ENCODE results near the gene FST.
A peak's percentile ranks its signal among the peaks of the same experiment; 100 is the strongest.

Gene FST

GRCh38 chr5:53475320-53475719, 5.1 kb upstream of the FST start:
- DNase-seq: no peak

- DNase-seq: no peak
Measured at GRCh38 chr5:53476019-53476418, 4.4 kb upstream of the FST start.

DNA sequence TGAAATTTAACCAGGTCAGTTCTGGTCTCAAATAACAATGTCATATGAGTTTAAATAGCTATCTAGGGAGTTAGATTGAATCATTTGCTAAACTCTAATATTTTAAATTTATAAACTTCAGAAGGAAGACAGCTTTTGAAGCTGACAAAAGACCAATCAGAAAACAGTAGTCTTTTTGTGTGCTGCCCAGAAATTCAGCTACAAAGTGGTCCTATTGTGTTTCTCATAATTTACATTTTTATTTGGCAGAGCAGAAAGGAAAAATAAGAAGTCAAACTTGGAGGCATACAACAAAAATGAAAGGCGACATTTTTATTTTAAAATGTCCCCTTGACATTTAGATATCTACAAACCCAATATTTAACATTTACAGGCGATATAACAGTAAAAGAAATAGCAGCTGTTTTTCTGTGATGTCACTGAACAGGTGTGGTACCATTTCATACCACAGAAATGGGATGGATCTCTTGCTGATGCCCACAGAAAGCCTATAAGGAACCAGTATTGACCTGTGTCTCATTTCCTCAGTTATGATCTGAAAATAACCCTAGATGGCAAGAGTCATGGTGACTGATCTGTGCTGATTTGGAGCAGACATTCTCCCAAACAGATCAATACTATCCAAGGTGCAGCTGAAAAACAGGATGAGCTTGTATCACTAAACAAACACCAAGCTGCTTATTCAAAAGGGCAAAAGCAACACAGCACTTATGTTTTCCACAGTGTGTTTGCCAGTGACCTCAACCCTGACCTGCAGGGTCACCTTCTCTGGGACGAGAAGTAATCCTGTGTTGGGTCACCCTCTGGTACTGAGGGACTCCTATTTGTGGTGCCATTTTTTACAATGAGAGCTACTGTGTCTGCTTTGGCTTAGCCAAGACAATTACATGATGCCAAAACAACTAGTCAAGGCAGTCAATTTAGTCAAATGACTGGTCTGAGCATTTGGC, 3.6 kb upstream of the FST start:
- no peak for DNase-seq

DNA sequence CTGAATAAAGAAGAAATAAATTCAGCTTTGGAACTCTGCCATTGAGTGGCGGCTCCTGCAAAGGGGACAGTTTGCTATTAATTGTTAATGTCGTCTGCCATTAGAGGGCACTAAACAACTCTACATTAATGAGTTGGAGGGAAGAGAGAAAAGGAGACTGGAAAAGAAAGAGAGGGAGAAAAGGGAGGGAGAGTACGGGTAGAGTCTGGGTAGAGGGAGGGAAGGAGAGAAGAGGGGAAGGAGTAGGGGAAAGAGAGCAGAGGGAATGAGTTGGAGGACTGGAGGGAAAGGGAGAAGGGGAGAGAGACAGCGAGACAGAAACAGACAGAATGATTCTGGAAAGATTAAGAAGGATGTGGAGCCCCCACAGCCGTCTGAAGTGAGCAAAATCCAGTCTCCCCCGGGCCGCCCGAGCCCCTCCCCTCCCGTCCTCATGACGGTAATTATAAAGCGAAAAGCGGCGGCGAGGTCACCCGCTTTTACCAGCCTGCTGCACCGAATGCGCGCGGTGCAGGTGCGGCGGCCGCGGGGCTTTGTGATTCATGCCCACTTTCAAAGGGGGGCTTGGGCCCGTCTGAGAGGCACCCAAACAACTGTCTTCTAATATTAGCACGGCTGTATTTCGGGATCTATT, 1.9 kb upstream of the FST start:
- peak; percentile 60 for DNase-seq

GRCh38 chr5:53479045-53479589, 1.3 kb upstream of the FST start:
- DNase-seq: no peak

GRCh38 chr5:53479590-53480415, 626 bp upstream of the FST start:
- DNase-seq: peak; percentile 7

DNA sequence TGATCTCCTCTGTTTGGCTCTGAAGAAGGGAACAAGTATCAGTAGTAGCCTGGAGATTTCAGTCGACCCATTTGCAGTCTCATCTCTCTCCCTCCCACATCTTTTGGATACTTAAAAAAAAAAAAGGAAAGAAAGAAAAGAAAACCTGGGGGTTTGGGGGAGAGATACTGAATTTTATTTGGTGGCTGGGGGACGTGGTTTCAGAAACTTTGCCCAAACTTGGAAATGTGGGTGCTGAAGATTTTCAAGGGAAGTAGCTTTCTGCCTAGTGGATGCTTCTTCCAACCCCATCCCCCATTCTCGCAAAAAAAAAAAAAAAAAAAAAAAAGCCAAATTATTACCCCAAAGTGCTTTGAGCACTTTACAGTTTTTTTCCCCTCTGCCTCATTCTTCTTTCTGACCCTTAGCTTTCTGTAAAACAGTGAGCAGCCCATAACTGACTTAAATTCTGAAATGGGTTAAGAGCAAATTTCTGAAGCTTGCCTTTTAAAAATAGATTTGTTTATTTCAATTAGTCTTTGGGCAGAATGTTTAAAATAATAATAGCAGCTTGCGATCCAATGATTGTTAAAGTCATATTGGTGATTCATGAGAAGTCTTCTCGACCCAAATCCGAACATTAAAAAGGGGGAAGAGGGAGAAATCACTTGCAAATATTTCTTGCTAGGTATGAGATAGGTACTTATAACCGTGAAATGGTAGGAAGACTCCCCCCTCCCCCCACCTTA, 894 bp downstream of the FST start:
- no peak for DNase-seq

DNA sequence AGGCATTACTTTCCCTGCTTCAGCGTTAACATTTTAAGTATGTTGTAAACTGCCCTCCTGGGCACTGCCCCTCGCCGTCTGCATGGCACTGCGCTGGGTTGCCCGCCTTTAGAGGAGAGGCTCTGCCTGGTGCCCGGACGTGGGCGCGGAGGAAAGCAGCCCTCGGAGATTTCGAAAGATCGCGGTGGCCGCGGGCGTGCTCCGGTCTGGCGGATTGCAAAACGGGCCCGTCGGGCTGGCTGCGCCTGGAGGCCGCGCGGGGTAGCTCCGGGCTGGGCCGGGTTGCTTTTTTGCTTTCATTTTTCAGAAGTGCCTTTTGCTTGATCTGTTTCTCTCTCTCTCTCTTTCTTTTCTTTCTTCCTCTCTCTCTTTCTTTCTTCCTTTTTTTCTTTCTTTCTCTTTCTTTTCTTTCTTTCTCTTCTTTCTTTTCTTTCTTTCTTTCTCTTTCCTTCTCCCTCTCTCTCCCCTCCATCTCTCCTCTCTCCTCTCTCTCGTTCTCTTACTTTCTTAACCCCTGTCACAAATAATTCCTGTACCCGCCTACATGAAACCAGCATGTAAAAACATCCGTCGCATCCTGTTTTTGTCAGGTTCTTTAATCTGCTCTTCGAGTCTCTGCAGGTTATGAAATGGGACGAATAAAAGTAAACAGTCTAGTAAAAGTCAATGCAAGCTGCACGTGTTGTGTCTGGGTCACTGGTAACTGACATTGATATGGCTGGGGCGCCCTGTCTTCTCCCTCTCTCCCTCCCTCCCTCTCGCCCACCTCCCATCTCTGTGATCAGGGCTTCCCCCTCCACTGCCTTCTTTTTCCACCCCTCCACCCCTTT, 1.7 kb downstream of the FST start:
- DNase-seq: peak; percentile 76

DNA sequence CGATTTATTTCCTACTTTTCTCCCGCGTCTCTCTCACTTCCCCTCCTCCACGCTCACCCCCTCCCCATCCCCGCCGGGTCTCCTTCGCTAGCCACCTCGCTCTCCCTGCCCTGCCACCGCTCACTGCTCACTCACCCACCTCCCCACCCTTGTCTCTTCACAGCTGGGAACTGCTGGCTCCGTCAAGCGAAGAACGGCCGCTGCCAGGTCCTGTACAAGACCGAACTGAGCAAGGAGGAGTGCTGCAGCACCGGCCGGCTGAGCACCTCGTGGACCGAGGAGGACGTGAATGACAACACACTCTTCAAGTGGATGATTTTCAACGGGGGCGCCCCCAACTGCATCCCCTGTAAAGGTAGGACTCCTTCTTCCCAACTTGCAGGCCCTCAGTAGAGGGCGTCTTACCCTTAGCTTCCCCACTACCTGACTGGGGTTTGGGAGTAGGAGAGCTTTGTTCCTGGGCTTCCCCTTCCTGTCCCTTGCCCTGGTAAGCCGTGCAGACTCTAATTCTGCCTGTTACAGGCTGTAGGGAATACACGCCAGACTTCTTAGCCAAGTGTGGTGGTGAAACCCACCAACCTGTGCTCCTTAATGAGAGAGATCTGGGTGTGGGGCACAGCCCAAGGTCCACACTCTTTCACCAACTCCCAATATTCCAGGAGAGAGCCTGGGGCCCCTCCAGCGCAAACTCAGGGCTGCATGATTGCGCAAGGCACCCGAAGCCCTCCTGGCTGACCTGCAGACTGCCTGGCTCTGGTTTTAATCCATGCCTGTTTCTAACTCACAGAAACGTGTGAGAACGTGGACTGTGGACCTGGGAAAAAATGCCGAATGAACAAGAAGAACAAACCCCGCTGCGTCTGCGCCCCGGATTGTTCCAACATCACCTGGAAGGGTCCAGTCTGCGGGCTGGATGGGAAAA, 2.5 kb downstream of the FST start:
- peak; percentile 14 for DNase-seq

DNA sequence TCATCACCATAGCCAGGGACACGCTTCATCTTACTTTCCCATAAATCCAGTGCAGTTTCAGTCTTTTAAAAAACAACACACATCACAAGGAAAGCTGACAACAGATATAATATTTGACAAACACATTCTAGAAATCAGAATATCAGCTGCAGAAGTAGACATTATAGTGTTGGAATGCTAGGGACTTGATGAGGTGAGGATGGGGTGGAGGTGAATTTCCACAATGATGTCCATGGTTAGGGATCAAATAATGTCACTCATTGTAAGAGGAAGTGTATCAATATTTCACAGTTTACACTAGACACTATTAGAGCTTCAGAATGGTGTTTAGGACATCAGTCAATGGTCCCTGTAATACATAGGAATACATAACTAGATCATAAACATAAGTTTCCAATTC, 7.0 kb downstream of the FST start:
- DNase-seq: no peak

- DNase-seq: no peak
Measured at GRCh38 chr5:53488195-53488722, 7.8 kb downstream of the FST start.

- DNase-seq: no peak
Measured at GRCh38 chr5:53490747-53491146, 10.3 kb downstream of the FST start.

DNA sequence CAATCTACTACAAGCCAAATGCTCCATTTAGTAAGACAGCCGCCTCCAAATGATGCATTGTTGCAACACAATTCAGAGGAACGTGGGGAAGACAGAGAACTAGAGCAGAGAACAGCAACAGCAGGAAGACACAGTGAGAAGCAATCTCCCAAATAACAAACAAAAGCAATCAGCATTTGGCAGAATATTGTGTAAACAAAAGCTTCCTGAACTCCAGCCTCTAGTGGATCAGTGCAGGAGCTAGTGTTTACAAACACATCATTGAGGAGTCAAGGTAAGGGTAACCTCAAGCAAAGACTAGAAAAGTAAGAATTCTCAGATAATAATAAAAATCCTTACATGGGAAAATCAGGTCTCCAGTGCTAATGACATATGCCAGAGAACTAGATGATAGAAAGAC, 20.6 kb downstream of the FST start:
- DNase-seq: no peak

- no peak for DNase-seq
Measured at GRCh38 chr5:53503562-53504218, 23.3 kb downstream of the FST start.

GRCh38 chr5:53507013-53507412, 26.6 kb downstream of the FST start:
- no peak for DNase-seq

DNA sequence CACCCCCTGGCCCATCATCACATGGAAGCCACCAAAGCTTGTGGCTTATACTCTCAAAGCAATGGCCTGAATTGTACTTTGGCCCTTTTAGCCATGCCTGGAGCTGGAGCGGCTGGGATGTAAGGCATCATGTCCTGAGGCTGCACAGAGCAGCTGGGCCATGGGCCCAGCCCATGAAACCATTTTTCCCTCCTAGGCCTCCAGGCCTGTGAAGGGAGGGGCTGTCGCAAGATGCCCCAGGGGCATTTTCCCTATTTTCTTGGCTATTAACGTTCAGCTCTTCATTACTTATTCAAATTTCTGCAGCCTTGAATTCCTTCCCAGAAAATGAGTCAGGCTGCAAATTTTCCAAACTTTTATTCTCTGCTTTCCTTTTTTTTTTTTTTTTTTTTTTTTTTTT, 27.7 kb downstream of the FST start:
- no peak for DNase-seq

- no peak for DNase-seq
Measured at GRCh38 chr5:53512539-53512938, 32.1 kb downstream of the FST start.

DNA sequence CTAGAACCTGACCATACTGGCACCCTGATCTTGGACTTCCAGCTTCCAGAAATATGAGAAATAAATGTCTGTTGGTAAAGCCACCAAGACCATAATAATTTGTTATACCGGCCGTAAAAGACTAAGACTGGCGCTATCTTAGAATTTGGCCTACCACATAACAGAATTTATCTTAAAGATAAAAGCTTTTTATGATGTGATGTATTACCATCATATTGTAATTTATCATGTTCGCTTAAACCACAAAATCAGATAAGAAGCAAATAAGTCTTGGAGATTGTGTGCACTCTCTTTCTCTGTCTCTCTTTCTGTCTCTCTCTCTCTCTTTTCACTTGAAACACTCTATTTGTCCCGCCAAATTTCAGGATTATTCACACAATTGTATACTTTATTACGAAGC, 35.6 kb downstream of the FST start:
- DNase-seq: no peak

DNA sequence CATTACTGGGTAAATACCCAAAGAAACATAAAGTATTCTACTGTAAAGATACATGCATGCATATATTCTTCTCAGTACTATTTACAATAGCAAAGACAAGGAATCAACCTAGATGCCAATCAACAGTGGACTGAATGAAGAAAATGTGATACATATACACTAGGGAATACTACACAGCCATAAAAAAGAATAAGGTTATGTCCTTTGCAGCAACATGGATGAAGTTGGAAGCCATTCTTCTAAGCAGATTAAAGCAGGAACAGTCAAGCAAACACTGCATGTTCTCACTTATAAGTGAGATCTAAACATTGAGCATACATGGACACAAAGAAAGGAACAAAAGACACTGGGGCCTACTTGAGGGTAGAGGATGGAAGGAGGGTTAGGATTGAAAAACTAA, 40.4 kb downstream of the FST start:
- no peak for DNase-seq
